Ishikawa (cell line): ENCODE measurements around the gene PXDC1.

Source experiments
- TF ChIP-seq, protein P1 (sequence below): IDR thresholded peaks from 2 replicates; pipeline ENCODE4 v1.6.1; 2012
- TF ChIP-seq, protein P2 (sequence below): IDR thresholded peaks from 2 replicates; pipeline ENCODE4 v1.6.1; 2012; ENCODE audit warnings: low read depth, mild to moderate bottlenecking

DNA sequence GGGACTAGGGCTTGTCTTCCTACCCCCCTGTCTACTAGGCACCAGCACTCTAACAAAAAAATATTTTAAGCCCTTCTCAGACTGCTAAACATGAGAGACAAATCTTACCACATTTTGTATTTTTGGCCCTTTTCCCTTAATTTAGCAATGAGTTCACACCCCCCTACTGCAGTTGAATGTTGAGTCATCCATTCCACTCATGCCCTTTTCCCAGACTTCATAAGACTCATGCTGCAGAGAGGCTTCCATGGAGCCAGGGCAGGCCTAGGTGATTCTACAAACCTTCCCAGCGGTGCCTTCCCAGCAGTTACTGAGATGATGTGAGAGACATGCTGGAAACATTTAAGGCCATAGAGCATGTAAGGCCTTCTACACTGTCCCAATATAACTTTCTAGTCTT lies 53.9 kb downstream of the PXDC1 start:
- TF ChIP-seq, protein P1, sequence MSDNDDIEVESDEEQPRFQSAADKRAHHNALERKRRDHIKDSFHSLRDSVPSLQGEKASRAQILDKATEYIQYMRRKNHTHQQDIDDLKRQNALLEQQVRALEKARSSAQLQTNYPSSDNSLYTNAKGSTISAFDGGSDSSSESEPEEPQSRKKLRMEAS = no peak
- TF ChIP-seq, protein P2, sequence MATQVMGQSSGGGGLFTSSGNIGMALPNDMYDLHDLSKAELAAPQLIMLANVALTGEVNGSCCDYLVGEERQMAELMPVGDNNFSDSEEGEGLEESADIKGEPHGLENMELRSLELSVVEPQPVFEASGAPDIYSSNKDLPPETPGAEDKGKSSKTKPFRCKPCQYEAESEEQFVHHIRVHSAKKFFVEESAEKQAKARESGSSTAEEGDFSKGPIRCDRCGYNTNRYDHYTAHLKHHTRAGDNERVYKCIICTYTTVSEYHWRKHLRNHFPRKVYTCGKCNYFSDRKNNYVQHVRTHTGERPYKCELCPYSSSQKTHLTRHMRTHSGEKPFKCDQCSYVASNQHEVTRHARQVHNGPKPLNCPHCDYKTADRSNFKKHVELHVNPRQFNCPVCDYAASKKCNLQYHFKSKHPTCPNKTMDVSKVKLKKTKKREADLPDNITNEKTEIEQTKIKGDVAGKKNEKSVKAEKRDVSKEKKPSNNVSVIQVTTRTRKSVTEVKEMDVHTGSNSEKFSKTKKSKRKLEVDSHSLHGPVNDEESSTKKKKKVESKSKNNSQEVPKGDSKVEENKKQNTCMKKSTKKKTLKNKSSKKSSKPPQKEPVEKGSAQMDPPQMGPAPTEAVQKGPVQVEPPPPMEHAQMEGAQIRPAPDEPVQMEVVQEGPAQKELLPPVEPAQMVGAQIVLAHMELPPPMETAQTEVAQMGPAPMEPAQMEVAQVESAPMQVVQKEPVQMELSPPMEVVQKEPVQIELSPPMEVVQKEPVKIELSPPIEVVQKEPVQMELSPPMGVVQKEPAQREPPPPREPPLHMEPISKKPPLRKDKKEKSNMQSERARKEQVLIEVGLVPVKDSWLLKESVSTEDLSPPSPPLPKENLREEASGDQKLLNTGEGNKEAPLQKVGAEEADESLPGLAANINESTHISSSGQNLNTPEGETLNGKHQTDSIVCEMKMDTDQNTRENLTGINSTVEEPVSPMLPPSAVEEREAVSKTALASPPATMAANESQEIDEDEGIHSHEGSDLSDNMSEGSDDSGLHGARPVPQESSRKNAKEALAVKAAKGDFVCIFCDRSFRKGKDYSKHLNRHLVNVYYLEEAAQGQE = no peak
